ENCODE measurements around the gene SRD5A1. TPM values are rescaled to one million over a fixed set of nuclear protein-coding genes. Genes with fewer than 3 reads are reported as not detected.

SRD5A1 gene
- total RNA-seq, 4 donors from 2014 or later: 0.29 to 71.2 (median 10.1) TPM

DNA sequence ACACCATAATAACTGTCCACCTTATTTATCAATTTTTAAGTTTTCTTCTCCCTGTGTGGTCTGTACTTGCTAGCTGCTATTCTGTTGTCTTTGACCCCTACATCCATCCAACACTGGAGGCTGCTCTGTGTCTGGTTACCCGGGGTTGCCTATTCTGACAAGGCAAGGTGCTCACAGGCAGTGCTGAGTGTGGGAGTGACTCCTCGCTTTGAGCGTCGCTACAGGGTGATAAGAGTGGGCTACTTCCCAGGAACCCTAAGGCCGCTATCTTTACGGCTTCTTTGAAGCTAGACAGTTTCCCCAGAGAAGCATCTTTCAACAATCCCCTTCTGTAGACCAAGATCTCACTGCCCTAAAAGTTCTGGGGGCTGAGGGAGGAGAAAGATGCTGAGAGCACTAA, 35.7 kb upstream of the SRD5A1 start:
- Histone ChIP-seq H3K9me3 (no peaks in the 10 kb centered on the region), H3K4me3 (no peak overlapping the region), H3K27me3 (no peaks in the 10 kb centered on the region), H3K4me1 (no peaks in the 10 kb centered on the region), H3K27ac (peak overlapping the region; percentile 41 to 53), H3K36me3 (no peaks in the 10 kb centered on the region)
- no peak for DNase-seq
- TF ChIP-seq, protein P1, sequence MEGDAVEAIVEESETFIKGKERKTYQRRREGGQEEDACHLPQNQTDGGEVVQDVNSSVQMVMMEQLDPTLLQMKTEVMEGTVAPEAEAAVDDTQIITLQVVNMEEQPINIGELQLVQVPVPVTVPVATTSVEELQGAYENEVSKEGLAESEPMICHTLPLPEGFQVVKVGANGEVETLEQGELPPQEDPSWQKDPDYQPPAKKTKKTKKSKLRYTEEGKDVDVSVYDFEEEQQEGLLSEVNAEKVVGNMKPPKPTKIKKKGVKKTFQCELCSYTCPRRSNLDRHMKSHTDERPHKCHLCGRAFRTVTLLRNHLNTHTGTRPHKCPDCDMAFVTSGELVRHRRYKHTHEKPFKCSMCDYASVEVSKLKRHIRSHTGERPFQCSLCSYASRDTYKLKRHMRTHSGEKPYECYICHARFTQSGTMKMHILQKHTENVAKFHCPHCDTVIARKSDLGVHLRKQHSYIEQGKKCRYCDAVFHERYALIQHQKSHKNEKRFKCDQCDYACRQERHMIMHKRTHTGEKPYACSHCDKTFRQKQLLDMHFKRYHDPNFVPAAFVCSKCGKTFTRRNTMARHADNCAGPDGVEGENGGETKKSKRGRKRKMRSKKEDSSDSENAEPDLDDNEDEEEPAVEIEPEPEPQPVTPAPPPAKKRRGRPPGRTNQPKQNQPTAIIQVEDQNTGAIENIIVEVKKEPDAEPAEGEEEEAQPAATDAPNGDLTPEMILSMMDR (IDR thresholded peaks at IDR 0.05): no peak
- TF ChIP-seq POLR2A (IDR thresholded peaks at IDR 0.05): no peak
- intact Hi-C loops (cut with DNase I; ENCODE audit: low total_unique reads): no loop called here

DNA sequence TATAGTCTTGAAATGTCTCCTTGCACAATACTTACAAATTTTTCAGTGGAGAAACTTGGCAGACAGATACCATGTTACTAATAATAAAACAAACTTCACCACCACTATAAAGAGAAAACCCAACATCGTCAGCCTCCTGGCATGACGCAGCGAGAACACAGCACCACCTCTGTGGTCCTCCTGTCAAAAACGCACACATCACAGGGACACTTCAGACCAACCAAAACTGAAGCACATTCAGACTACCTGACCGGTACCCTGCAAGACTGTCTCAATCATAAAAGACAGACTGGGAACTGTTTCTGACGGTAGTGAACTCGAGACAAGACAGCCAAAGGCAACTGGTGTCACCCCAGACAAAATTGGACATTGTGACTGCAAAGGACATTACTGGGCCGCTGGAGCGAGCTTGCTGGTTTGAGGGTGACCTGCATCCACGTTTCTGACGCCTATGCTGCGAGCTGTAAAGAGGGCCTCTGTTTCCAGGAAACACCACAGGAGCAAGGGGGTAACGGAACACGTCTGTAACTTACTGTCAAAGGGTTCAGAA, 34.8 kb upstream of the SRD5A1 start:
- intact Hi-C loops (cut with DNase I; ENCODE audit: low total_unique reads): no loop called here
- Histone ChIP-seq H3K27me3 (no peaks in the 10 kb centered on the region), H3K4me3 (no peak overlapping the region), H3K4me1 (no peaks in the 10 kb centered on the region), H3K27ac (peak overlapping the region; percentile 41 to 53), H3K36me3 (no peaks in the 10 kb centered on the region), H3K9me3 (no peaks in the 10 kb centered on the region)
- TF ChIP-seq, protein P1 (IDR thresholded peaks at IDR 0.05): no peak
- no peak for TF ChIP-seq POLR2A (IDR thresholded peaks at IDR 0.05)
- DNase-seq: no peak

DNA sequence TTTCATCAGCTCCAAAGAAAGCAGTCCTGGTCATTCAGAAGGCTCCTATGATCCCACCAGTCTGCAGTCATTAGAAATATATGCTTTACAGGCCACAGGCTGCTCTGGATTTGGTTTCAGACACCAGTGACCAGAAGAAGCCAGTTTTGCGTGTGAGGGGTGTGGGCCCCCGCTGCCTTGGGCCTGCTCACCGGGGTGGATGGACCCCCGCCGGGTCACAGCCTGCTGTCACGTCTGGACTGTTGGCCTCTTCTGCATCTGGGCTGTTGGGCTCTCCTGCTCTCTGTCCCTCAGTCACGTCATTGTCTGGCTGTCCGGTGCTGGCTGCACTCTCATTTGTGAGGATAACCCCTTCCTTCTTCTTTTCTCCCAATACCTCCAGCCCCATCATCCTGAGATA, 33.5 kb upstream of the SRD5A1 start:
- Histone ChIP-seq H3K36me3 (no peaks in the 10 kb centered on the region), H3K4me3 (no peak overlapping the region), H3K4me1 (no peaks in the 10 kb centered on the region), H3K27ac (no peak overlapping the region), H3K27me3 (no peaks in the 10 kb centered on the region), H3K9me3 (no peaks in the 10 kb centered on the region)
- intact Hi-C loops (cut with DNase I; ENCODE audit: low total_unique reads): no loop called here
- no peak for DNase-seq
- no peak for TF ChIP-seq POLR2A (IDR thresholded peaks at IDR 0.05)
- TF ChIP-seq, protein P1 (IDR thresholded peaks at IDR 0.05): no peak

DNA sequence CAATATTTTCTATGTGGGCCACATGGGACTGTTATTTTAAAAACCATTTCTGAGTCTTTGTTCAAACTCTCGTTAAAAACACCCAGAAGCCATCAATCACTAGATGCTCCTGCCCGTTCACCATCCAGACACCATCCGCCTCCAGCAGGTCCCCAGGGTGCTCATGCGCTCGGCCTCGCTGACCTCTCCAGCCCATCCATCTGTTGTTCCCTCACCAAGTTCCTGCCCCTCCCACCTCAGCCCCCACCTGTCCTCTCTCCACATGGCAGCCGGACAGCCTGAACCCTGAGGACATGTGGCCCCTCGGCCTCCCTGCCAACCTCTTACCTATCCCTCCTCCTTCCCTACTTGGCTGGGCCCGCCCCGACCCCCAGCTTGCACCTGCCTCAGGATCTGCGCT, 32.0 kb upstream of the SRD5A1 start:
- no peak for TF ChIP-seq POLR2A (IDR thresholded peaks at IDR 0.05)
- TF ChIP-seq, protein P1 (IDR thresholded peaks at IDR 0.05): no peak
- intact Hi-C loops (cut with DNase I; ENCODE audit: low total_unique reads): no loop called here
- no peak overlapping the region for H3K4me3 ChIP-seq
- H3K4me1 ChIP-seq: no peaks in the 10 kb centered on the region
- H3K27me3 ChIP-seq: no peaks in the 10 kb centered on the region
- no peak for DNase-seq
- H3K27ac ChIP-seq: no peak overlapping the region
- no peaks in the 10 kb centered on the region for H3K9me3 ChIP-seq
- H3K36me3 ChIP-seq: no peaks in the 10 kb centered on the region

DNA sequence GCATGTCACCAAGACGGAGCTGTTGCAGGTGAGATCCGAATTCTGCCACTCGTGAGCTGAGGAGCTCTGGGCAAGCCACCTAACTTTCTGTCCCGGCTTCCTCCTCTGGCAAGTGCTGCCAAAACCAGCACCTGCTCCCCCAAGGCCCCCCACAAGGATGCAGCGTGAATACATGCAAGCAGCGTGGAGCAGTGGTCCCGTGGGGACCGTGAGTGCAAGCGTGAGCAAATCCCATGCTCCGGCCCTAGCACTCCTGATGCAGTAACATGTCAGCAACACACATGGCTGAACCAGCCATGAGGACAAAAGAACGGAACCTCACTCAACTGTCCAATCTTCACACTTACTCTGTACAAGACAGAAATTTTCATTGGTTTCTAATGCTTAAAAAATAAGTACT, 31.4 kb upstream of the SRD5A1 start:
- Histone ChIP-seq H3K9me3 (no peaks in the 10 kb centered on the region), H3K27ac (no peak overlapping the region), H3K27me3 (no peaks in the 10 kb centered on the region), H3K36me3 (no peaks in the 10 kb centered on the region), H3K4me3 (no peak overlapping the region), H3K4me1 (no peaks in the 10 kb centered on the region)
- TF ChIP-seq, protein P1 (IDR thresholded peaks at IDR 0.05): no peak
- no peak for TF ChIP-seq POLR2A (IDR thresholded peaks at IDR 0.05)
- DNase-seq: no peak
- intact Hi-C loops (cut with DNase I; ENCODE audit: low total_unique reads): no loop called here

Measured in uterus (tissue), 4 donors.